DMS 273 (cell line): ENCODE data around the gene NOL4L.

Experiments used
- DNase-seq: peaks from one replicate; lab custom pipeline; 2025; ENCODE audit not compliant: unreplicated experiment; lab: John Stamatoyannopoulos, UW

NOL4L gene

DNA sequence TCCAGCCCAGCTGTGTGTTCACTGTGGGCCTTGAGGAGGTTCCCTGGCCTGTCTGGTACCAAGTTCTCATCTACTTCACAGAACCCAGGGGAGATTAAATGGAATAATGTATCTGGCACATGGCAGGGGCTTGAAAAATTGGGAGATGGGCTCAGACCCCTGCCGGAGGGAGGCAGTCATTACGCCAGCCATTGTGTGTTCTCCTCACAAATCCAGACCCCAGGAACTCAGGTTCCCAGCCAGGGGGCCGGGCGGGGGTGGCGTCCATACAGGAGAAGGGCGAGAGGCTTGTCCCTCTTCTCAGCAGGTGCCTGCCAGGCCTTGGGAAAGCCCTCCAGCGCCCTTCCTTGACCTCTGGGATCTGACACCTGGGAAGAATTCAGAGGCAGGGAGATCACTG, 8.1 kb downstream of the NOL4L start:
- peak; percentile 39 for DNase-seq

DNA sequence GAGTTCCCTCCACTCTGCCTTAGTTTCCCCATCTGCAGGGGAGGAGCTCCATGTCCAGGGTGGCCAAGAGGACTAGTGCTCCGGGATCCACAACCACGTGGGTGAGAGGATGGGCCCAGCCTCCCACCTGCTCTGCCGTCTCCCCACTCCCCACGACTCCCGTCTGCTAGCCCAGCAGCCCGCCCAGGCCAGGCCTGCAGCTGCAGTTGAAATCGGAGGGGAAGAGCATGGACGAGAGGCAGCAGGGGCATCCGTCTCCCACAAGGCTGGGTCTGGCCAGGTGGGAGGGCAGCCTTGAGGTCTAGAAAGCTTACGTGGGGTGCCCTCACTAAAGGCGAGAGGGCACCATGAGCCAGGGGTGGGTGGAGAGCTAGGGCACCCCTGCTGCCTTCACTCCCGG, 8.6 kb downstream of the NOL4L start:
- DNase-seq = no peak

DNA sequence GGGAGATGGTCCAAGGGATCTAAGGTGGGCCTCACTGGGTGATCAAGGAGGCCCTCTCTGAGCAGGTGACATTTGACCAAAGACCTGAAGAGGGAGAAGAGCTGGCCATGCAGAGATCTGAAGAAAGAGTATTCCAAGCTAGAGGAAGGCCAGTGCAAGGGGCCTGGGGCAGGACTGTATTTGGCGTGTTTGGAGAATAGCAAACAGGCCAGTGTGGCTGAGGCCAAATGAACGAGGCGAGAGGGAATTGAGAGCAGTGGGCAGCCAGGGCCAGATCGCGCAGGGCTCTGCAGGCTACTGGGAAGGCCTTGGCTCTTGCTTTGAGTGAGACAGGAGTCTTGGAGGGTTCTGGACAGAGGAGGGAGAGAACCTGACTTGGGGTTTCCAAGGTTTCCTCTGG, 9.3 kb downstream of the NOL4L start:
- DNase-seq = no peak

DNA sequence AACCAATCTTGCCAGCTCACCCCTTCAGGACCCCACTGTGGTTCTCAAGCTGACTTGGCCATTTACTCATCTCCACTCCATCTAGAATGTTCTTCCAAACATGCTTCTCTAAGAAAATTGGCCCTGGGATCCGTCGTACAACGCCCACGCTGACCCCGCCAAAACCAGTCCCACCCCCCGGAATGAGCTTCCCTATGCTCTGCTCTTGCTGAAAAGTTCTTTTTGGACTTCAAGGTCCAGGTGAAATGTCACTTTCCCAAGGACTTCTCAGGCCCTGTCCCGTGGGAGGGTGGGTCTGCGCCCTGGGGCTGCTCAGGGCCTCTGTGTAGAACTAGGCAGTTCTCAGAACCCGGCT, 9.9 kb downstream of the NOL4L start:
- no peak for DNase-seq

DNA sequence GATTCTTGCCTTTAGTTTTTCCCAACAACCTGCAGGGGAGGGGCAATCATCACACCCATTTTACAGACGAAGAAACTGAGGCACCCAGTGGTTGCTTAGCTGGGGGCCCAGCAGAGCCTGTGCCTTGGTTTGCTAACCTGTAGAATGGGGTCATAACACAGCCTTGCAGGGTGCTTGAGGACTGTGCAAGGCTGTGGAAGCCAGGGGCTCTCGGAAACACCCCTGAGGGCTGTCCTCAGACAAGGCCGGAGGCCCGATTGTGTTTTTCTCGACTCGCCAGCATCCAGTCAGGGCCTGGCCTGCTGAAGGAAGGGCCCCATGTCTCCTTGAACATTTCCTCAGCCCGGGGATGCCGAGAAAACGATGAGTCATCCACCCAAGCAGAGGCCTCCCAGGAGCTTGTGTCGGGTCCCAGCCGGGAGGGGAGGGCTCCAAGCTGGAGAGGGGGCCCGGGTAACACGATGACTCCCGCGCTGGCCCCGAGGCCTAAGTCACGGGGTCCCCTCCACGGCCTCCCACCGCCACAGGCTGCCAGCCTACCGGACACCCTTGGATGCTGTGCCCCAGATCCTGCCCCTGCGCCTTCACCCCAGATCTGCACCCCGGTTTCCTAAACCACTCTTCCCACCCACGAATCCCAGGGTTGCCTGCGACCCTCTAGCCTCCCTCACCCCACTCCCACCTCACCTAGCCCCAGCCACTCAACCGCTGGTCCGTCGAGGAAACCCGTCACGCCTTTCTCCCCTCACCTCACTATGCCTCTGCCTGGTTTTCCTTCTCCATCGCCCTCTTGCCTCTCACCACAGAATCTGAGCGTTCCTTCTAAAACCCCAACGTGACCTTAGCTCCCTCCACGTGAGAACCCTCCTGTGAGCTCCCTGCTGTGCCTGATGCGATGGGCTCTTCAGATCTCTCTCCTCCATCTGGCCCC, 10.6 kb downstream of the NOL4L start:
- DNase-seq = peak; percentile 64

DNA sequence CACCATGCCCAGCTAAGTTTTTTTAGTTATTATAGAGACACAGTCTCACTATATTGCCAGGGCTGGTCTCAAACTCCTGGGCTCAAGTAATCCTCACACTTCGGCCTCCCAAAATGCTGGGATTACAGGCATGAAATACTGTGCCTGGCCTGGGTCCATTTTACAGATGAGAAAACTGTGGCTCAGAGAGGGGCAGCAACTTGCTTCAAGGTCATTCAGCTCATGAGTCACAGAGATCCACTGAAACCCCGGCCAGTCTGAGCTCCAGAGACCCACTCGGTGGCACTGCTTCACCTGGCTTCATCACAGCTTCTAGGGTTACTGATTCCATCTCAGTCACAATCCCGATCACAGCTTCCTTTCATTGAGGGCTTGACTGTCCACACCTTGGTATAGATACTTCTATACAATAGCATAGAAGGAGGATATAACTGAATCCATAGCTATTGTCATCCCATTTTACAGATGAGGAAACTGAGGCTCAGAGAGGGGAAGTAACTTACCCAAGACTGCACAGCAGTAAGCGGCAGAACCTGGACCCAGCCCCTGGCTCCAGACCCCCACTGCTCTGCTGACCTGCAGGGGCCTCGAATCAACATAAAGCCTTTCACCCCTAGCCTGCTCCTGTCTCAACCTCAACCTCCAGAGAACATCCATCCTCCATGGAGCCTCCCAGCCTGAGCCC, 11.8 kb downstream of the NOL4L start:
- no peak for DNase-seq

DNA sequence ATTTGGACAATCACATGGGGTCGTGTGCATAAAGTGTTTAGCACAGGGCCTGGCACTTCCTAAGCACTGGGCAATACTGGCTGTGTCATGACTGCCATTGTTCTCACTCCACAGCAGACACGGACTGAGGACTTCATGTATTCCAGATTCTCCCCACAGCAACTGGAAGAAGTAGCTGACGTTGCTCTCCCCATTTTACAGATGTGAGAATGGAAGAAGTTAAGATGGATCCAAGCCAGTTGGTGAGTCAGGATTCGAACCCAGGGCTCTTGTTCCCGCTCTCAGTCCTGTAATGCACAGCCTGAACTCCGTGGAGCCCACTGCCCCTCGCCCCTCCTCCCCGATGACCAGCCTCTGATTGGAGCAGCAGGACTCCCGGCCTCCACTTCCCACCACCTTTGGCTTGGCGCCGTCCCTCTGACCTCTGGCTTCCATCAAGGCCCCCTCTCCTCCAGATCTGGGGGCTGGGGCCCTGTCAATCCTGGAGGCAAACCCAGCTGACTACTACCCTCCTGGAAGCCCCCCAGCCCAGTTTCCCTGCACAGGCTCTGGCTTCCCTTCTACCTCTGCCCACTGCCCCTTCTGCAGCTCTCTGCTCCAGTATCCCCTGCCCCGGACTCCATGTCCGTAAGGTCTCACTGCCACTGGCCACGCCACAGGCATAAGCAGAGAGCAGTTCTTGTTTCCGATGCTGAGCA, 12.7 kb downstream of the NOL4L start:
- no peak for DNase-seq

DNA sequence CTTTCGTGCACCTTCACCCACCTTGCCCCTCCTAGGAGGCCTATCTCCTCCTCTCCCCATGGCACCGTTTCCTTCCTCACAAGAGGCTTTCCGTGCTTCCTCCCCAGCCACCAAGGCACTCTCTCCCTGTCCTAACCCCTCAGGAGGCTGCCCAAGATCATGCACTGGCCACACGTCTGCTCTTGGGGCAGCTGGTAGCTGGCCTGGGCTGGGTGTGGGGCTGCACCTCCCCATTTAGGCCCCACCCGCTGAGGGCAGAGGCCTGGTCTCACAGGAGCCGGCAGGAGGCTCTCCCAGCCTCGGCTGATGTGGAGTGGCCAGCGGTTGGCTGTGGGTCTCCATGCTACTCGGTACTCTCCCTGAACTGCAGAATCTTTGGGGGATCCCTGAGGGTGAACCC, 13.6 kb downstream of the NOL4L start:
- no peak for DNase-seq

DNA sequence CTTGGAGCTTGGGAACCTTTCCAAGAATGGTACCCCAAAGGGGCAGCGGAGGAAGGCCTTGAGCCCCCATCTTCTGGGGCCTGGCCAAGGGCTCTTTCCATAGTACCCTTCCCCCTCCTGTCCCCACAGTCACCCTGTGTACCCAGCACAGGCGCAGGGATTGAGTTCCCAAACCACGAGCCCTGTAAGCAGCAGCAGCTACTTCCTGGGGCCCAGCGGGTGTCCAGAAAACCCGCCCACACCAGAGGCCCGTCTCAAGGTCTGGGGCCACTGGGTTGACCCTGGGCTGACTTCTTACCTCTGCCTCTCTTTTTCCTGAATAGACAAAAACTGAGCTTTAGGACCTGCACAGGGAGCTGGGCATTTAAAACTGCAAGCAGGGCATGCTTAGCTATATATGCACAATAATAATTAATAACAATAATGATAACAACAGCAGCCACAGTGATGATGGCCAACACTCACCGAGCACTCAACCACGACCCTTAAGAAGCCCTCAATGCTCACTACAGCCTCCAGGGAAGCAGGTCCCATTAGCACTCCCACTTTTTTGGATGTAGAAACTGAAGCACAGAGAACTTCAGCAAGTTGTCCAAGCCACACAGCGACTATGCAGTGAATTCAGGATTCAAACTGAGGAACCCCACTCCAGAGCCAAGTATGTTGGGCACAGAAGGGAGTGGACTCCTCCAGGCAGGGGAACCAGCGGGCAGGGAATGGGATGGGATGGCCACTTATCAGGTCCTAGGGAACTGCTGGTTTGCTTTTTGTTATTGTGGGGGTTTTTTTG, 14.5 kb downstream of the NOL4L start:
- no peak for DNase-seq

DNA sequence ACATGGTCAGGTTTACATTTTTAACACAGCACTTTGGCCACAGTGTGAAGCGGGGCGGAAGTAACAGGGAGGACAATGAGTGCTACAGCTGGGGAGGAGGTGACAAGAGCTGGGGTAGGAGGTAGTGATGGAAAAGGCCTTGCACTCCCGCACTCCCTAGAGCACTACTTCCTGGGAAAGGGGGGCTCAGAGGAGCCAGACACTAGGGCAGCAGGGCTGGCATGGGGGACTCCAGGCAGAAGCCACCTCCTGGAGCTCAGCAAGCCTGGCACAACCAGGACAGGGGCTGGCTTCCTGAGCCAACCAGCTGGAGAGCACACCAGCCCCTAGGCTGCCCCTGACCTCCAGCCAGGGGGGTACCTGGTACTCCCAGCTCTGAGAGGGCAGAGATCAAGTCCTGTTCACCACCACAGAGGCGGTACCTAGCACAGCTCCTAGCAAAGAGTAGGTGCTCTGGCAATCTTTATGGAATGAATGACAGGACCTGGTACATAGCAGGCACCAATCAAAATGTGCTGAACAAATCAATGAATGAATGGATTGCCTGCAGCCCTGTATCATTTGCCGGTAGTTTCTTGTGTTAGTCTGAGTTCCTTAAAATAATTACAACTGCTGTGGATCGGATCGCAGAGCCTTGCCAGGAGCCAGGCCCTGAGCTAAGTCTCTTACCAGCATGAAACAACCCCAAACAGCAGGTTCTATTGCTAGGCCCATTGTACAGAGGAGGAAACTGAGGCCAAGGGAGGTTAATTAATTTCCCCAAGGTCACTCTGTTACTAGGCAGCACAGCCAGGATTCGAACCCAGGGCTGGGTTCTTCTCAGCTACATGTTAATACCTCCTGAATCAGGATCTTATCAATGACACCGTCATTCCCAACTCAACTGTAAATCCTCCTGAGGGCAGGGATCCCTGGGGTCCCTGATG, 15.5 kb downstream of the NOL4L start:
- no peak for DNase-seq

DNA sequence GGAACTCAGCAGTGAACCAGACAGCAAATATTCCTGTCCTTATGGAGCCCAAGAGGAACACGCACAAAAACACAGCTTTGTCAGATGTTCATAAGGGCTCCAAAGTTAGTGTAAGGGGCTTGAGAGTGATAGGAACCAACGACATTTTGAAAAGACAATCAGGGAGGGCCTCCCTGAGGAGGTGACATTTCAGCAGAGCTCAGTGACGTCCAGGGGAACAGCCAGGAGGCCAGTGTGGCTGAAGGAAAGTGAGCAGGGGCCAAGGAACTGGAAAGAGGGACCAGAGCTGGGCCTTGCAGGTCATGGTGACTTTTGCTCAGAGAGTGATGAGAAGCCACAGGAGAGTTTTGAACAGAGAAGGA, 16.1 kb downstream of the NOL4L start:
- DNase-seq = no peak

DNA sequence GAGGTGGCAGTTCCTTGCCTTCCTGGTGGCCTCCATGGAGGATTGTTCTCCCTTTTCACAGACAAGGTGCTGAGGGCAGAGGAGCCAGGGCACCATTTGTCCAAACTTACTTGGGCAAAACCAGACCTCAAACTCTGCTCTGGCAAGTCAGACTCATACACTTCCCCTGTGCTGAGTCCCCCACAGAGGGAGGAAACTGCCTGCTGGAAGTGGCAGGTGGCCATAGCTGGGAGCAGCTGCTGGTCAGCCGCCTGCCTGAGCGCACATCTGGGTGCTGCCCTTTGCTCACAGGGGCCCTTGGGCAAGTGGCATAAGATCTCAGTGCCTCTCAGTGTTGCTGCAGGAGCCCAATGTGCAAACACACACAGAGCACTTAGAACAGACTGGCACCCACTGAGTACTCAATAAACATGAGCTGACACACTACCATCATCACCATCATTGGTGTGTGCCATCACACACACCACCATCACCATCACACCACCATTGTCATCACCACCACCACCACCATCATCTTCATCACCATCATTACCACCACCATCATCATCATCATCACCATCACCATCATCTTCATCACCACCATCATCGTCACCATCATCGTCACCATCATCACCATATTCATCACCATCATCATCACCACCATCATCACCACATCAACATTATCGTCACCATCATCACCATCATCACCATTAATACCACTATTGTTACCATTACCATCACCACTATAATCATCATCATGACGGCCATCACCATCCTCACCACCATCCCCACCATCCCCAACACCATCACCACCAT, 17.6 kb downstream of the NOL4L start:
- DNase-seq = peak; percentile 46

DNA sequence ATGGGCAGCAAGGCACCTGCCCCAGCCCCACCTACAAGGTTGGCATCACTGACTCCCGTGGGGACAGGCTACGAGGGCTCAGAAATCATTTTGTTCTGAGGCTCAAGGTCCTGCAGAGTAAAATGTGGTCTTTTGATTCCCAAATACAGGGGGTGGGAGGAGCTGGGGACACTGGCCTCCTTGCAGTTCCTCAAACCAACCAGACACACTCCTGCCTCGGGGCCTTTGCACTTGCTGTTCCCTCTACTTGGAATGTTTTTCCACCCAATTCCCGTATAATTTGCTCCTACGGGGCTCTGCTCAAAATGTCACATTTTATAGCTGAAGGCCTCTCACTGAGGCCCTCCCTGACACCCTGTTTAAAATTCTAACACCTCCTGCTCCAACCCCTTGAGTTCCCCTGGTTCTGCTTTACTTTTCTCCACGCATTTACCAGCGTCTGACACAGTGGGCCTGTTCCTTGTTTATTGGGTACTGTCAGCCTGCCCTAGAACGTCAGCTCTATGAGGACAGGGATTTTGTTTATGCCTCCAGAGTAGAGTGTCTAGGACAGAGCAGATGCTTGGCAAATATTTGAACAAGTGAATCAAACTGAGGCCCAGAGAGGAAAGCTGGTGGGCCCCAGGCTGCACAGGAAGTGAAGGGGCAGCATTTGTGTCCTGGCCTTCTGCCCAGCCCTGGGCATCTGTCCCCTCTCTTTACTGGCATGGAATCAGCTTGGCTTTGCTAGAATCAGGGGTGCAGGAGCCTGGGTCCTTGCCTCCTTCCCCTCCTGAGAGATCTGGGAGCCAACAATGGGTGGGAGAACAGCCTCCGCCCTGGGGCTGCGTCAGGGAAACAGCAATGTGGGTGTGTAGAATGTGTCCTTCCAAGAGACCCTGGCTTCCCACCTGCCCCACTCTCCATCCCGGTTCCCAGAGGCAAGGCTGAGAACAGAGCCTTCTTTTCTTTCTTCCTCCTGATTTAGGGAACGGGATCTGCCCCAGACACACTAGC, 18.5 kb downstream of the NOL4L start:
- no peak for DNase-seq

DNA sequence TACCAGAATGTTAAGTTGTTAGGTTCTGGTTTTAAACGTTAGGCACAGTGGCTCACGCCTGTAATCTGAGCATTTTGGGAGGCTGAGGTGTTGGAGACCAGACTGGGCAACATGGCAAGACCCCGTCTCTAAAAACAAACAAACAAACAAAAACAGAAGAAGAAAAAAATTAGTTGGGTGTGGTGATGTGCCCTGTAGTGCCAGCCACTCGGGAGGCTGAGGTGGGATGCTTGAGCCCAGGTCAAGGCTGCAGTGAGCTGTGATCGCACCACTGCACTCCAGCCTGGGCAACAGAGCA, 19.4 kb downstream of the NOL4L start:
- no peak for DNase-seq

DNA sequence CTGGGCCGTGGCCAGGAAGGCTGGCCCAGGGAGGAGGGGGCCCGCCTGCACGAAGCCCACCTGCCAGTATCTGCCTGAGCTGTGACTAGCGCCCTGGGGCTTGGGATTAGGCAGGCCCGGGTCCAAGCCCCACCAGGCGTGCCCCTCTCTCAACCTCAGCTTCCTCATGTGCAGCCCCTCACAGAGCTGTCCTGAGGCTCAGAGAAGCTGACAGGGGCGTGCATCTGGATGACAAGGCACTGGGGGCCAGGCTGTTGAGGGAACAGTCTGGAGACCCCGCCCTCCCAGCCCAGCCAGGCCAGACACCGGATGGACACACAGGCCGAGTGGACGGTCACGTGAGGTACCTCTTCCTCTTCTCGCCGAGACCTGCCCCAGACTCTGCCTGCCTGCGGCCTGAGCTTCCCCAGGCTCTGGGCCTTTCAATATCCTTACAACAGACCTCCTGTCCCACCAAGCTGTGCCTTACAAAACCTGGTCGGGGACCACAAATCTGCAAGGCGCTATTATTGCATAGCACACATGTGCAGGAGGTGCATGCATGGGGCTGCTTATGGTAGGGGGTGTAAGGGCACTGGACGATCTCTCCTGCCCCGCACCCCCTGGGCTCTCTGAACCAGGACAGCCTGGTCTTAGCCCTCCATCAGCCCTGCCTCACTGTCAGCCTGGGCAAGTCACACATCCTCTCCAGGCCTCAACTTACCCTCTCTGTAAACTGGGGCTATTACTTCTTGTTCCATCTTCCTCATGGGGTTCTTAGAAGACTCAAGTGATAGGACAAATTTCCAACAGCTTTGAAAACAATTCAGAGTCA, 20.0 kb downstream of the NOL4L start:
- no peak for DNase-seq

DNA sequence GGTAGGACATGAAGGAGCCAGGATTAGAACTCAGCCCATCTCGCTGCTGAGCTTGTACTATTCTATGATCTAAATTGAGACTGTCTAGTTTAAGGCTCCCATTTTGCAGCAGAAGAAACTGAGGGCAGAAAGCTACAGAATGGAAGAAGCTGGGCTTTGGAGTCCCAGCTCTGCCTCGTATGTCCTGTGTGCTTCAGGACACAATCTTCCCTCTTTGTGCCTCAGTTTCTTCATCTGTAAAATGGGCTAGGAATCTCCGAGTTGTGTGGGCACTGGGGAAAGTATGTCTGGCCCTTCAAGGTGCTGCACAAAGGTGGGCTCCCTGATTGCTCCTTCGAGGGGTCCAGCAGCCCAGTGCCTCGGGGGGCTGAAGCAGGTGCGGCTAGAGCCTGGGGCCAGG, 20.7 kb downstream of the NOL4L start:
- DNase-seq = no peak
